Stimulated activated CD4-positive, alpha-beta T cell treated with anti-CD3 and anti-CD28 coated beads, TNF-alpha, amount 100 ng/mL, for 4 hours (primary cell): Measurements from ENCODE around the gene FKBP10.
"Not testable (repeated sequence)": the region's sequence is repeated elsewhere in the genome, so short reads cannot be mapped to it uniquely, and the experiment has no call there.

Experiments used
- DNase-seq, 3 experiments: peaks; one replicate each; pipeline ENCODE4 v3.0.0-alpha.2; 2020; ENCODE audit warnings: low read depth in 3 of 3

Gene FKBP10

DNA sequence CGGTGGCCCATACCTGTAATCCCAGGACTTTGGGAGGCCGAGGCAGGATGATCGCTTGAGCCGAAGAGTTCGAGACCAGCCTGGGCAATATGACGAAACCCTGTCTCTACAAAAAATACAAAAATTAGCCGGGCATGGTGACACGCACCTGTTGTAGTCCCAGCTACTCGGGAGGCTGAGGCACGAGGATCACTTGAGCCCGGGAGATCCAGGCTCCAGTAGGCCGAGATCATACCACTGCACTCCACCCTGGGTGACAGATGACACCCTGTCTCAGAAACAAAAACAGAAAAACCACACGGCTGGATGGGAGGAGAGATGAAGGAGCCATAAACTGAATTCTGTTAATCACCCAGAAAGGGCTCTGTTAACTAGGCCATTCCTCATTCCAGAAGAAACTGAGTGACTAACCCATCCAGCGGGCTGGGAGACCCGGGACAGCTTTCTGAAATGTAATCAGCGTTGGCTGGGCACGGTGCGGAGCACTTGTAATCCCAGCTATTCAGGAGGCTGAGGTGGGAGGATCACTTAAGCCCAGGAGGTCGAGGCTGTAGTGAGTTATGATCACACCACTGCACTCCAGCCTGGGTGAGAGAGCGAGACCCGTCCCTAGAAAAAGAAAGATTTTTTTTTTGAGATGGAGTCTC is 23.9 kb downstream of the FKBP10 start:
- DNase-seq, result no peak

DNA sequence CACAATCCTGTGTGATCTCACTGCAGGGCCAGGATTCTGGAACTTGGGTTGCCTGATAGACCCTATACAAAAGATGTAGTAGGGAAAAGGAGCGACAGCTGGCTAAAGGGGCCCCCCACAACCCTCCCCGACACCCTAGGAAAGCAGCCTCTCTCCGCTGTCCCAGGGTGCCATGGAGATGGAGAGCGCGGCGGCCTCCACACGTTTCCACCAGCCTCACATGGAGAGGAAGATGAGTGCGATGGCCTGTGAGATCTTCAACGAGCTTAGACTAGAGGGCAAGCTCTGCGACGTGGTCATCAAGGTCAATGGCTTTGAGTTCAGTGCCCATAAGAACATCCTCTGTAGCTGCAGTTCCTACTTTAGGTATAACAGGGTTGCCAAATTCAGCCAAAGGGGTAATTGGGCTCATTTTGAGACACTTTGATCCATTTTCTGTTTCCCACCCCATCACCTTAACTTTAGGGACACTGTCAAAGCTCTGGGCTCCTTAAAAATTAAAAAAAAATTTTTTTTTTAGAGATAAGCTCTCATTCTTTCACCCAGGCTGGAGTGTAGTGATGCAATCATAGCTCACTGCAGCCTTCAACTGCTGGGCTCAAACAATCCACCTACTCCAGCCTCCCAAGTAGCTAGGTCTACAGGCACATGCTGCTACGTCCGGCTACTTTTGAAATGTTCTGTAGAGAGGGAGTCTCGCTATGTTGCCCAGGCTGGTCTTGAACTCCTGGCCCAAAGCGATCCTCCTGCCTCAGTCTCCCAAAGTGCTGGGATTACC is 25.1 kb downstream of the FKBP10 start, which contains the start of gene KLHL10:
KLHL10 (plus strand) TSS at position 65 of the 778 bp plus-strand sequence; CDS start at position 173, 108 bp downstream.
- DNase-seq, result no peak

DNA sequence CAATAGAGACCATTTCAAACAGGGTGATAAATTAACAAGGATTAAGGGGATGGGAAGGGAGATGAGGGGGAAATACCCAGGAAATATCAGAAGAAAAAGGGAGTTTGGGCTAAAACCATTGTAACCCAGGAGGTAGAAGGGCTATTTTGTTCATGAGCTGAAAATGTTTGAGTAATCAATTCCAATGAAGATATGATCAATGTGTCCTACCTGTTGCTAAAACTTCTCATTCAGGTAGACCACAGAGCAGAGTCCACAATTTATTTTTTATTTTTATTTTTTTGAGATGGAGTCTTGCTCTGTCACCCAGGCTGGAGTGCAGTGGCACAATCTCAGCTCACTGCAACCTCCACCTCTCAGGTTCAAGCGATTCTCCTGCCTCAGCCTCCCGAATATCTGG is 26.6 kb downstream of the FKBP10 start:
- DNase-seq, result not testable (repeated sequence)

DNA sequence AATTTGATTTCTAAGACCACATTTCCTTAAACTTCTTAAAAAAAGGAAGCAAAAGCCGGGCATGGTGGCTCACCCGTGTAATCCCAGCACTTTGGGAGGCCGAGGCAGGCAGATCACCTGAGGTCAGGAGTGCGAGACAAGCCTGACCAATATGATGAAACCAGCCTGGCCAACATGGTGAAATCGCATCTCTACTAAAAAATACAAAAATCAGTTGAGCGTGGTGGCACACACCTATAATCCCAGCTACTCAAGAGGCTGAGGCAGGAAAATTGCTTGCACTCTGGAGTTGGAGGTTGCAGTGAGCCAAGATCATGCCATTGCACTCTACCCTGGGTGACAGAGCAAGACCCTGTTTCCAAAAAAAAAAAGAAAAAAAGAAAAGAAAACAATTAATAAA is 28.0 kb downstream of the FKBP10 start:
- not testable (repeated sequence) for DNase-seq

DNA sequence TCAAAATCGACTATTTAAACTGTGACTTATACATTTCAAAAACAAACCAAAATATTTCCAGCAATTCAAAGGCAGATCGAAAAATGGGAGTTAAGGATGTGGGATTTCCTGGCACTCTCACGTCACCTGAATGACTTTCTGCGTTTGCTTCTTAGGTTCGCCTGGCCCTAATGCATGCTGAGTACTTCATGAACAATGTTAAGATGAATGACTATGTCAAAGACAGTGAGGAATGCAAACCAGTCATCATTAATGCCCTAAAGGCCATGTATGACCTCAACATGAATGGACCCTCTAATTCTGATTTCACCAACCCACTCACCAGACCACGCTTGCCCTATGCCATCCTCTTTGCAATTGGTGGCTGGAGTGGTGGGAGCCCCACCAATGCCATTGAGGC is 32.2 kb downstream of the FKBP10 start:
- DNase-seq, result no peak

DNA sequence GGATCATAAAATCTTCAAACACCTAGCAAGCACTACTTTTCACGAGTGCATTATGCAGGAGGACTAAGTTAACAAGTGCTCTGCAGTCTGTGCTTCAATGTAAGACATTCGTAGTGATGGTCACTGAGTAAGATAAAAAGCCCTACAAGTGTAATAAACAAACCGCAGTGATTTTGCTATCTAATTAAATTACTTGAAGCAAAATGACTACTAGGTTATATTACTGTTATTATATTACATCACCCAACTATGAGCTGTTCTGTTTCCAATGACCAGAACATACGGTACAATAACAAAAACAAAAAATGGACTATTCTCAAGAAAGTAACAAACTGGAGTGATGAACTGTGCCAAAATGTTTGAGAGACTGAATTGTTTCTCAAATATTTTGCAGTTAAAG is 36.0 kb downstream of the FKBP10 start:
- DNase-seq, result no peak

DNA sequence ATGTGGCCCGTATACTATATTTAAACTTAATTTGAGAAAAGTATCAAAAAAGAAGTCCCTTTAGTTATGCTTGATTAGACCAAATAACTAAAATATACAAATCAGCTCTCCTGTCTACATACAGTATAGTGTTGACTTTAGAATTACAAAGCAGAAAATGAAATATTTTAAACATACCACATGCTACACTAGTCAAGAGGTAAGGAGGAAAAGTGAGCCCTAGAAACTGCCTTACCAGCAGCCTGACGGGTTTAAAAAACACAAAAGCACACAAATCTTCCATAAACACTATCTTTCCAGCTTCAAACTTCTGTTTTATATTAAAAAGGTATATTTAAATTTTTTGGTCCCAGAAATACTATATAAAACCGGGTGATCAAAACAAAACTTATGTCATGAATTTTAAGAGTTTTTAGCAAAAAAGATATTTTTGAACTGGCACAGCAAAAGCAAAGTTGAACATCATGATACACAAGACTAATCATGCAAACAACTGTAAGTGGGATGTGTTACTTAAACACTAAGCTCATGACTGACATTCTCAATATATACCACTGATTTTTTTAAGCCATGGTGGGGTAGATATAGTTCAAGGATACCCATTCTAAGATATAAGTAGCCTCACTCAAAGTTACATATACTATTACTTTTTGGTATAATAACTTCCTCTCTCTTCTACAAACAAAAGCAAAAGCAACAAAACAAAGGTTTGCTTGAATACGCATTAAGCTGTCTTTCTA is 36.6 kb downstream of the FKBP10 start:
- DNase-seq, result no peak

DNA sequence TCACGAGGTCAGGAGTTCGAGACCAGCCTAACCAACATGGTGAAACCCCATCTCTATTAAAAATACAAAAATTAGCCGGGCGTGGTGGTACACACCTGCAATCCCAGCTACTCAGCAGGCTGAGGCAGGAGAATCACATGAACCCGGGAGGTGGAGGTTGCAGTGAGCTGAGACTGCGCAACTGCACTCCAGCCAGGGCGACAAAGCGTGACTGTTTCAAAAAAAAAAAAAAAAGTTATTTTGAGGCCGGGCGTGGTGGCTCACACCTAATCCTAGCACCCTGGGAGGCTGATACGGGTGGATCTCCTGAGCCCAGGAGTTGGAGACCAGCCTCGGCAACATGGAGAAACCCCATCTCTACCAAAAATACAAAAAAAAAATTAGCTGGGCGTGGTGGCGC is 38.6 kb downstream of the FKBP10 start:
- not testable (repeated sequence) for DNase-seq

DNA sequence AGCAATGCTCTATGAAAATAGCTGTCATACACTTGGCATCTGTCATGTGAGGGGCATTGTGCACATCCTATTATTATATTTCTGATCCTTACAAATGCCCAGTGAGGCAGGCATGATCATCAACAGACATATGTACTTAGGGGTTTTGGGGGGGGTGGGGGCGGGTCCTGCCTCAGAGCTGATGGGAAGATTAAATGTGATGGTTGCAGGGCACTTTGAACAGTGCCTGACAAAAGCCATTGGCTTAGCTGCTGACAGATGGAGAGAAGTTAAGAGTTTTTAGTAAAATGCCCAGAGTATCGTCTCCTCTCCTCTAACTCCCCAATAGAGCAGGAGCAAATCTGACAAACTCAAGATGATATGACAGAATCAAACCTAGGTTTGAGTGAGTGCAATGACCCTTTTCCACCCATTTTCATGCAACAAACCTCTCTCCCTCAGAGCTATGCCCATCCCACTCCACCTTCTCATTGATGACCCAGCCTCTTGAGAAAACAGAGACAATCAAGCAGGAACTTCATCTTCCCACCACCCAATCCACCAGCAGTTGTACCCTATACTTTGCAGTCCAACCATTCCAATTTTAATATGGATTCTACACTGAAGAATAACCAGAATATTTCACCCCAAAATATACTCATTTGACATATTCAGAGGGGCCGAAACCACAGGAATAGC is 47.6 kb downstream of the FKBP10 start:
- DNase-seq, result no peak

DNA sequence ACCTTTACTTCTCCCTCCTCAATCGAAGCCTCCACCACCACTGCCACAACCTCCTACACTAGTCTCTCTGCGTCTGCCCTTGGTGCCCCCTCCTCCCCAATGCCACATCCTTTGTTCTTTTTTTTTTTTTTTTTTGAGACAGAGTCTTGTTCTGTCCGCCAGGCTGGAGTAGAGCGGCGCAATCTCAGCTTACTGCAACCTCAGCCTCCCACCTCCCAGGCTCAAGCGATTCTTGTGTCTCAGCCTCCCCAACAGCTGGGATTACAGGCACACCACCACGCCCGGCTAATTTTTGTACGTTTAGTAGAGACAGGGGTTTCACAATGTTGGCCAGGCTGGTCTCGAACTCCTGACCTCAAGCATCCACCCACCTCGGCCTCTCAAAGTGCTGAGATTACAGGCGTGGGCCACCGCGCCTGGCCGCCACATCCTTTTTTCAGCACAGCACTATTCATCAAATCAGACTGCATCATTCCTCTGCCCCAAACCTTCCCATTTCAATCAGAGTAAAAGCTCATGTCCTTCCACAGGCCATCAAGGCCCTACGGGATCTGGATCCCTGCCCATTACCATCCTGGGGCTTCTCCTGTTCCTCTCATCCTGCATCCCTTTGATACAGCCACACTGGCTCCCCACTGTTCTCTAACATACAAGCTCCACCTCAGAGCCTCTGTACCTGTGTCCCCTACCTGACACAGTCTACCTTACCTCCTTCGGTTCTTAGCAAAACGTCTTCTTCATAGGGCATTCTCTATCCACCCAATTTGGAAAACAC is 50.5 kb downstream of the FKBP10 start:
- no peak for DNase-seq

DNA sequence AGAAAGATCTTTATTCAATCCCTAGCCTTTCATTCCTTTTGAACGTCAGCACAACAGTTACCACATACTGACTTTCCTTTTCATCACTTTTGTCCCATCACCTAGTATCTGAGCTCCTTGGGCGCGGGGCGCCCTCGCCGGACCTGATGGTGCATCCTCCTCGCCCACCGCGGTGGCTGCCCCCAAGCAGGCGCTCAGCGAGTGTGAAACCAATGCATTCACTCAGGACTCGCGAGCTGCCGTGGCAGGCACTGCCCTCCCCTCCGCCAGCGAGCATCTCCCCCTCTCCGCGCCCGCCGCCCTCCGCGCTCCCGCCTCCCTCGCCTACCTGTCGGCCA is 51.7 kb downstream of the FKBP10 start:
- DNase-seq, result peak in 1 of 3 experiments; percentile 43

DNA sequence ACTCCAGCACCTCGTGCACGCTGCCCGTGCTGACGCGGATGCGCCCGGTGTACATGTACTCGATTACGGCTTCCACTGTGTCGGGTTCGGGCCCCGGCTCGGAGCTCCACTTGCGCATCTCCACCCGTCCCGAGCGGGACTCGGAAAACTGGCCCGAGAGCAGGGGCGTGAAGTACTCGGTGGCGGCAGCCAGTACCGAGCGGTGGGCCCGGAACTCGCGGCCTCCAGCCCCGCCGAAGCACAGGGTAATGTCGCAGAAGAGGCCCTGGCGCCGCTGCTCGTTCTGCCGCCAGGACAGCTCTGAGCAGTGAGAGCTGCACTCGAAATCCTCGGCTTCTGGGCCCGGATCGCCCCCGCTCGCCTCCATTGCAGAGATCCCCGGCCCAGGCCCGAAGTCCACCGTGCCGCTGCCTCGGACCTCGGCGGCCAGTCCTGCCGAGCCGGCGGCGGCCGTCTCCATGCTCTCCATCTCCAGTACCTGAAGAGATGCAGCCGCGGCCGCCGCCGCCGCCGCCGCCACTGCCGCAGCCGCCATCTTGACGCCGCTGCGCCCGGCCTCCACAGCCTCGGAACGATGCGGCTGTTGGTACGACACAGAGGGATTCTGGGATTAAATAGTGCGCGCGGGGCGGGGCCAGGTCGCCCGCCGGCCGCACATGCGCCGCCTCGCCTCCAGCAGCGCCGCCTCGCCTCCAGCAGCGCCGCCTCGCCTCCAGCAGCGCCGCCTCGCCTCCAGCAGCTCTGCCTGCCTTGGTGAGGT is 52.2 kb downstream of the FKBP10 start, which contains the start of gene KLHL11:
KLHL11 (minus strand) TSS at position 588 of the 760 bp plus-strand sequence; CDS start at position 535, 53 bp downstream.
- DNase-seq, result peak; percentile 75 to 77 (median 76)

DNA sequence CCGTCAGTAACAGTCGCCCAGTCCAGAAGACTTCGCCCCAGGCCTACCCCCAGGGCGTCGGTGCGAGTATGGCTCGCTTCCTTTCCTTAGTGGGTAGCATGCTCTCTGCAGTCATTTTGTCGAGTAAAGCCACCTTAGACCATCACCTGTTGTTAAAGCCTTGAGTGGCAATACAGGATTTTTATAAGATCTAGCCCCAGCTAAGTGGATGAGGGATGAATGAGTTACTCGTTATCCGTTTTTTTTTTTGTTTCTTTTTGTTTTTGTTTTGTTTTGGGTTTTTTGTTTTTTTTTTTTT is 52.7 kb downstream of the FKBP10 start:
- no peak for DNase-seq

DNA sequence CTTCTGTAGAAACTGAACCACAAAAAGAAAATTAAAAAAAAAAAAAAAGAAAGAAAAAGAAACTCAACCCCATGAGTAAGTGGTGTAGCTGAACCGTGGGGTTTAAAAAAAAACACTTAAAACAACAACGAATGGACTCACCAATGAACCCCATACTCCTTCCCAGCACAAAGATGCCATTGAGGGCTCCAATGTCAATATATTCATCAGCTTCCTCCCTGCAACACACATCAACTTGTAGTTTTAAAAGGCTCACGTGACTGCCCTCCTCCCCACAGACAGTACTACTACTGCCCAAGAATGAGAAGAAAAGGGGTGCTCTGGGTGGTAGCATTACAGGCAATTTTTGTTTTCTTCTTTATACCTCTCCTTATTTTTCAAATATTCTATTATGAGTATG is 55.8 kb downstream of the FKBP10 start:
- no peak for DNase-seq

DNA sequence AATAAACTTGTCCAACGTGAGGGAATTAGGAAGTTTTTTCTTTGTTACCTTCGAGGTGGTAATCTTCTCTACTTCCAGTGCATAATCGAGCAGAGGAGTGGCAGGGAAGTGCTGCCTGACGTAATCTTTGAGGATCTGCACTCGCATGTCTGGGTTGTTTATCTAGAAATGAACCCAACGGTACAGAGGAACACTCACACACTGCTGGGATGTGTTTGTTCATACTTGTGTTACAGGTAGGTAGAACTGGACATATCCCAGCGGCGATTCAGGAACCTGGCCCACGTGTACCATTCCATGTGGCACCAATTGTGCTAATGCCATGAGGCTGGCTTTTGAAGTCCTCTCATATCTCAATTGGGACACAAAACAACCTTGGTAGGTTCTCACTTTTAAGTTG is 56.6 kb downstream of the FKBP10 start:
- DNase-seq, result no peak

DNA sequence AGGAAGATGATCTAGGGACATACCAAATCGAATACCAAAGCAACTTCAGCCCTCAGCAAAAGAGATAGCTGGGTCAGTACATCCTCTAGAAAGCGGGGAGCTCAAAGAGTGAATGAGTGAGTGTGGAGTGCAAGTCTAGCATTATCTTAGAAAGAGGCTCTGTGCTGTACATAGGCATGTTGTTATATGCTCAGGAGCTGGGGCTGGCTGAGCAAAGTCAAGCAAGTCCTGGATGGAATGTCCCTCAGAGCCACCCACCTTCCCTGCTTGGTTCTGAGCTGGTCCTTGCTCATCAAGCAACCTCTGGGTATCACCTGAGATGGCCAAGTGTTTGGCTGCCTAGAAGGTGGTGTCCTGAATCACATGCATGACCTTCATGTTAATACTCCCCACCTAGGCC is 57.3 kb downstream of the FKBP10 start:
- DNase-seq, result no peak

DNA sequence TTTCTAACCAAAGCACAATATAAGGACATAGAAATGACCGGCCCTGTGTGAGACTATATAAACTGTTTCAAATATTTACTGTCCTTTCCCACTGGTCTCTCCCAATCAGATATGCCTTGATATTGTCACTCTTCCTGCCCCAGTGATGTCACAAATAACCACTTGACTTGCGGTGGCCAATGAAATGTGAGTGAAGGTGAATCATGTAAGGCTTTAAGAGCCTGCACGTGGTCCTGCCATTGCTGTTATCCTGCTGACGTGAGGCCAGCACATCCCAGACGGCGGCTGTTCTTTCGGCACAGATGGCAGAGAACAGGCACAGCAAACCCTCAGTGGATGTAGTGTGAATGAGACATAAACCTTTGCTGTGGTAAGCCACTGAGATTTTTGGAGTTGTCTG is 57.8 kb downstream of the FKBP10 start:
- DNase-seq, result no peak

DNA sequence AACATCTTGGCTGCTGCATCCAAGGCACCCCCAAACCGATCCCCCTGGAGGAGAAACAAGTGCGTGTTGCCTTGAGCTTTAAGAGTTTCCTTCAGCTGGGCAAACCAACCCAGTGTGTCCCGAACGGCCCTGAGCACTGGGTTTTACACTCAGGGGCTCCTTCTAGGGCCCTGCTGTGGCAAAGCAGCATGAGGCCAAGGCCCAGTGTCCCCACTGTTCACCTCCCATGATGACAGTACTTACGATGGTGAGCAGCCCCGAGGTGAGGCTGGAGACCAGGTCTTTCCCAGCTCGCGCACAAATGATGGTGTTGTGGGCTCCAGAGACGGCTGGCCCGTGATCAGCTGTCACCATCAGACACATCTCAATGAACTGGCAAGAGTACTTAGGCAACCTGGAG is 59.0 kb downstream of the FKBP10 start:
- no peak for DNase-seq
